Activated naive CD4-positive, alpha-beta T cell treated with anti-CD3 and anti-CD28 coated beads, Interleukin-2, amount 50 U/mL, for 72 hours (primary cell): ENCODE measurements around the gene AQP9. TPM values are rescaled to one million over a fixed set of nuclear protein-coding genes. Genes with fewer than 3 reads are reported as not detected.
"Not testable (repeated sequence)": the region's sequence is repeated elsewhere in the genome, so short reads cannot be mapped to it uniquely, and the experiment has no call there.

Experiments
- ATAC-seq, 2 donors: fragments of 150-1000 bp; cut with Tn5 transposase; 2 replicates each; pipeline ENCODE4 v1.10.0; 2021; ENCODE audit warnings: mild to moderate bottlenecking in 2 of 2, moderate library complexity in 2 of 2
- DNase-seq, 2 donors: peaks; one replicate each; pipeline ENCODE4 v3.0.0; 2021 to 2022; ENCODE audit warnings: low spot score in 2 of 2
- H3K27ac Mint-ChIP-seq, 2 donors: one replicate each; pipeline ENCODE4 v1.8.0; 2022; ENCODE audit warnings: mild to moderate bottlenecking in 2 of 2, mixed read lengths in 2 of 2
- H3K36me3 Mint-ChIP-seq, 2 donors: one replicate each; pipeline ENCODE4 v1.8.0; 2022; ENCODE audit warnings: mixed read lengths in 2 of 2
- H3K9me3 Mint-ChIP-seq, 2 donors: one replicate each; pipeline ENCODE4 v1.8.0; 2022; ENCODE audit warnings: mixed read lengths in 2 of 2
- total RNA-seq, 2 donors: library from RNA; stranded (reverse); gene quantifications; one replicate each; pipeline ENCODE4 v1.2.3, GENCODE V29; 2022

Gene AQP9
- total RNA-seq, 2 donors from 2014 or later, result not detected

DNA sequence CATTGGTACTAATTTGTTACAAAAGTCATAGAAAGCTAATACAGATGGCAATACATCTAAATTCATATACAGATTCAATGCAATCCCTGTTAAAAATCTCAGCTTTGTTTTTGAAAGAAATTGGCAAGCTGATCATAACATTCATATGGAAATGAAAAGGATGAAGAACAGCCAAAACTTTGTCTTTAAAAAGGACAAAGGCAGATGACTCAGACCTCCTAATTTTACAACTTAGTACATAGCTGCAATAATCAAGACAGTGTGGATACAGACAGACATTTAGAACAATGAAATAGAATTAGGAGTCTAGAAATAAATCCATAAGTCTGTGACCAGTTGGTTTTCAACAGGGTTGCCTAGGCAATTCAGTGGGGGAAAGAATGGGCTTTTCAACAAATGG, 63.3 kb downstream of the AQP9 start:
- no peak for DNase-seq
- ATAC-seq, result no peak
- H3K36me3 Mint-ChIP-seq, result no peaks in the 10 kb centered on the region
- no peaks in the 10 kb centered on the region for H3K9me3 Mint-ChIP-seq
- no peak overlapping the region for H3K27ac Mint-ChIP-seq

DNA sequence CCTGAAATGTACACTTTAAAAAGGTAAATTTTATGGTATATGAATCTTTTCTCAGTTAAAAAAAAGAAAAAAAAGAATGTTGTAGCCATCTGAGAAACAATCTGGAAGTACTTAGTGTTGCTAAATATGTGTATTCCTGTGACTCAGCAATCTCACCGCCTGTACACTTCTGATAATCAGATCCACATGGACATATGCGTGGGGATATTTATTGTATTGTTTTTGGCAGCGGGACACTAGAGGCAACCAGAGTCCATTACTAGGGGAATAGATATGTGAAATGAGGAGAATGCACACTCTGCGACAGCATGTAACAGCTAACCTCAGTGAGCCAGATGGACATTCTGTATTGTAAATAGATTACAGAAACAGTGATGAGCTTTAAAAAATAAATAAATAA, 65.4 kb downstream of the AQP9 start:
- ATAC-seq, result no peak
- no peak for DNase-seq
- Mint-ChIP-seq H3K9me3 (no peaks in the 10 kb centered on the region), H3K27ac (no peak overlapping the region), H3K36me3 (no peaks in the 10 kb centered on the region)

DNA sequence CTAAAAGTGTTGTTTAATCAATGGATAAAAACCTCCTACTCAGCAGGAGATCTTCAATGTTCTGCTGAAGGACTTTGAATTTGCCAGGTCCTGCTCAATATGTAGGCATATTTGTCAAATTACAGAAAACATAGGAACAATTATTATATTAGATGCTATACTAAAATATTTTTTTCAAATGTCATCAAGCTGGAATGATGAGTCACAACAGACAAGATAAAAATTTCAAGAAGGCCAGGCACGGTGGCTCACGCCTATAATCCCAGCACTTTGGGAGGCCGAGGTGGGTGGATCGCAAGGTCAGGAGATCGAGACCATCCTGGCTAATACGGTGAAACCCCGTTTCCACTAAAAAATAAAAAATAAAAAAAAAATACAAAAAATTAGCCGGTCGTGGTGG, 68.0 kb downstream of the AQP9 start:
- no peaks in the 10 kb centered on the region for H3K9me3 Mint-ChIP-seq
- DNase-seq, result no peak
- no peaks in the 10 kb centered on the region for H3K36me3 Mint-ChIP-seq
- ATAC-seq, result no peak
- no peak overlapping the region for H3K27ac Mint-ChIP-seq

DNA sequence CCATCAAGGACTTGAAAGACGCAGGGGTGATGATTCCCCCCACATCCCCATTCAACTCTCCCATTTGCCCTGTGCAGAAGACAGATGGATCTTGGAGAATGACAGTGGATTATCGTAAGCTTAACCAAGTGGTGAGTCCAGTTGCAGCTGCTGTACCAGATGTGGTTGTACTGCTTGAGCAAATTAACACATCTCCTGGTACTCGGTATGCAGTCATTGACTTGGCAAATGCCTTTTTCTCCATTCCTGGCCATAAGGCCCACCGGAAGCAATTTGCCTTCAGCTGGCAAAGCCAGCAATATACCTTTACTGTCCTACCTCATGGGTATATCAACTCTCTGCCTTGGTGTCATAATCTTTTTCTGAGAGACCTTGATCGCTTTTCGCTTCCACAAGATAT, 70.0 kb downstream of the AQP9 start:
- not testable (repeated sequence) for H3K27ac Mint-ChIP-seq, H3K9me3 Mint-ChIP-seq, ATAC-seq, H3K36me3 Mint-ChIP-seq, DNase-seq

DNA sequence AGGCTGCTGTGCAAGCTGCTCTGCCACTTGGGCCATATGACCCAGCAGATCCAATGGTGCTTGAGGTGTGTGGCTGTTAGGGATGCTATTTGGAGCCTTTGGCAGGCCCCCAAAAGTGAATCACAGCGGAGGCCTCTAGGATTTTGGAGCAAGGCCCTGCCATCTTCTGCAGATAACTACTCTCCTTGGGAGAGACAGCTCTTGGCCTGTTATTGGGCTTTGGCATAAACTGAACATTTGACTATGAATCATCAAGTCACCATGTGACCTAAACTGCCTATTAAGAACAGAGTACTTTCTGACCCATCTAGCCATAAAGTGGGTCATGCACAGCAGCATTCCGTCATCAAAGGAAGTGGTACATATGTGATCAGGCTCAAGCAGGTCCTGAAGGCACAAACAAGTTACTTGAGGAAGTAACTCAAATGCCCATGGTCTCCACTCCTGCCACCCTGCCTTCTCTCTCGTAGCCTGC, 70.9 kb downstream of the AQP9 start:
- not testable (repeated sequence) for H3K9me3 Mint-ChIP-seq, DNase-seq, H3K27ac Mint-ChIP-seq, H3K36me3 Mint-ChIP-seq, ATAC-seq

DNA sequence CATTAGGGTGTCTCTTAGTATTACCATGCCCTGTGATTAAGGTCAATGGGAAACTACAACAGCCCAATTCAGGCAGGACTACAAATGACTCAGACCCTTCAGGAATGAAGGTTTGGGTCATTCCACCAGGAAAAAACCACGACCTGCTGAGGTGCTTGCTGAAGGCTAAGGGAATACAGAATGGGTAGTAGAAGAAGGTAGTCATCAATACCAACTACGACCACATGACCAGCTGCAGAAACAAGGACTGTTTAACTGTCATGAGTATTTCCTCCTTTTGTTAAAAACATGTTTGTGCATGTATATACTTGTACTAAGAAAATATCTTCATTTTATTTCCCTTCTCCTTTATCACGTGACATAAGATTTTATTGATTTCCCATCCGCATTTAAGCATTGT, 71.8 kb downstream of the AQP9 start:
- DNase-seq, ATAC-seq: not testable (repeated sequence)

DNA sequence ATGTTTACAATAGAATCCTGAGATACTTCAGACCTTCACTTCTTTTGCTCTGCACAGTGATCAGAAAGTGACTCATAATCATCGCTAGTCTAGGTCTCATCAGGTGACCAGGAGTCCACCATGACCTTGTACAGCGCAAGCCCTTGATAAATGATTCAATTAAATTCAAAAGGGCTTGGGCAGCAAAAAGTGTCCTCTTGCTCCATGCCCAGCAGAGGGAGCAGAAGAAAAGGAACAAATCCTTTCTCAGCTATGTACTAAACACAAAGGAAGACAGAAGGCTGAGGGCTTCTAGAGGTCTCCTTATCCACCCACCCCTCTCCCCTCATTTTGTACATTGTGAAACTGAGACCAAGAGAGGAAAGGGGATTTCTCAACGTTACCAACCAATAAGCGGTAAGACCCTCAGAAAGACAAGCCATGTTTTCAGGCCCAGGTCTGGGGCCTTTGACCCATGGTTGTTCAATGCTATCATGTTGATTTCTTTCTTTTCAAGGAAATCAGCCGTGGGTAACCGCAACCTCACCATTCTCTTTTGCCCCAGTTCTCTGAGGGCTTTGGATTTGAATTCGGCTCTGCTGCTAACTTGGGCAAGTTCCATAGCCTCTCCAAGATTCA, 74.8 kb downstream of the AQP9 start:
- DNase-seq, result no peak

More for the DNA sequence above, 71.8 kb downstream of the AQP9 start:
- H3K27ac Mint-ChIP-seq, H3K9me3 Mint-ChIP-seq, H3K36me3 Mint-ChIP-seq: not testable (repeated sequence)

DNA sequence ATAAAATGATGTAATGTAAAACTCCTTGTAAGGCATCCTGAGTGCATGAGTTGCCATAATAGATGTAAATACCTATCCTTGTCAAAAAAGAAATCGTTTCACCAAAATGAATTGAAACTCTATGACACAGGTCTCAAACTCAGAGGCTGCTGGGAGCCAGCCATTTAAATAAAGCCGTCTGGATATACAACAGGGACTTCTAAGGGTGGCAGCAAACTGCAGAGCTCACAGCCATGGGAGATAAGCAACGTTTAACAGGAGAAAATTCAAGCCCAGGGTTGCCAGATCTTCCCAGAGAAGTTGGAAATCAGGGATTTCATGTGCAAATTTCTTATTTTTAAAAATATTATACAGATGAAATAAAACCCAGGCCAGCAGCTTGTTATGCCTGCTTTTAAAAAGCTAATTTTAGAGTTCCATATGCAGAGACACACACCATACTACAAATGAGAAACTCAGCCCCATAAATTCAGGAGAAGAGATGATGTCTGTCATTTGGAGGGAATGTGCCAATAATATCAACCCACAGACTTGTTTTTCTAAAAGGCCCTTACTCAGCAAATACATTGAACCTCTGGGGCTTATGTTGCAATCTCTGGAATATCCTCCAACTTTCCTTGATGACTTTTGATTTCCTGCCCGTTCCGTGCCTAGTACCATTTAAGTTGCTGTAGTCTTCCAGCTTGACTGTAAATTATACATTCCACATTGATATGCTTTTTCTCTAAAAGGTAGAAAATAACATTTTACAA, 75.6 kb downstream of the AQP9 start:
- DNase-seq (no peak), ATAC-seq (no peak)
- H3K27ac Mint-ChIP-seq, result no peak overlapping the region
- no peaks in the 10 kb centered on the region for H3K9me3 Mint-ChIP-seq
- H3K36me3 Mint-ChIP-seq, result no peaks in the 10 kb centered on the region

More for the DNA sequence above, 74.8 kb downstream of the AQP9 start:
- Mint-ChIP-seq H3K27ac (no peak overlapping the region), H3K36me3 (no peaks in the 10 kb centered on the region), H3K9me3 (no peaks in the 10 kb centered on the region)
- ATAC-seq, result no peak

DNA sequence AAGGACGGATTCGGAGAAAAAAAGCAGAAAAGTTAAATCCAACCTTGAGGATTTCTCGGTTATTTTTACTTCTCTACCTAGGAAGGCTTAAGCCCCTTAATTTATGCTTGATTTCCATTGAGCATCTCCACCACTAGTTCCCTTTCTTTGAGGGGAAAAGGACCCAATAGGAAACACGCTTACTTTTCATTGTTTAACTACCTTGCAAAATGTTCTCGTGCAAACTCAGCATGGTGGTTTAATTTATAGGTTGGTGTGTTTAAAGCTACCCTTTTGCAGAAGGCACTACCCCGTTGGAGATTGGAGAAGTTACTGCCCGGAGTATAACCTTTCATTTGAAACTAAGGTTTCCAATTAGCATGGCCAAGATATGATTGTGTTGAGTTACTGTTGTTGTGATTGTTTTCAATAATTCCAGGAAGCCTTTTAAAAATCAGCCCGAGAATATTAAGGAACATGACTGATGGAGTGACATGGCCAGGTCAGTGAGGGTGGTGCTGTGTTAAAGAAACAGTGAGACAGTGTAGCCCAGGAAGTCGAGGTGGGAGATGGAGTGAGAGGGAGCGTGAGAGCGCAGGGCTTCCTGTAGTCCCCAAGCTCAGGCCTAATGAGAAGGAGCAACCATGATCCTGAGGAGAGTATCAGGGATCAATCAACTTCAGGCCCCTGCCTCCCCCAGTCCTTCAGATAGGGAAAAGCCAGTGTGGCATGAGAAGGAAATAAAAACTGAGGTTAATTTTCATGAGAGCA, 76.6 kb downstream of the AQP9 start:
- DNase-seq (no peak), ATAC-seq (no peak)
- H3K9me3 Mint-ChIP-seq, result no peaks in the 10 kb centered on the region
- H3K36me3 Mint-ChIP-seq, result no peaks in the 10 kb centered on the region
- H3K27ac Mint-ChIP-seq, result no peak overlapping the region

DNA sequence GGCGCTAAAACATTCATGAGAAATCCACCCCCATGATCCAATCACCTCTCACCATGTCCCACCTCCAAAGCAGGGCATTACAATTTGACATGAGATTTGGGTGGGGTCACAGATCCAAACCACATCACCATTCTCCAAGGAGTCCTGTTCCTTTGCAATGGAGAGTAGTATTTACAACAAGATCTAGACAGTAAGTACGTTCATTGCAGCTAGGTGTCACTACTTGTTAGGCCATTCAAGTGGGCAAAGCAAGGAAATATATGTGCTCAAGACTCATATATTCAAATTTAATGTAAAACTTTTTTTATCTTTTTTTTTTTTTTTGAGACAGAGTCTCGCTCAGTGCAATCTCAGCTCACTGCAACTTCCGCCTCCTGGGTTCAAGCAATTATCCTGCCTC, 79.3 kb downstream of the AQP9 start:
- DNase-seq, result no peak

DNA sequence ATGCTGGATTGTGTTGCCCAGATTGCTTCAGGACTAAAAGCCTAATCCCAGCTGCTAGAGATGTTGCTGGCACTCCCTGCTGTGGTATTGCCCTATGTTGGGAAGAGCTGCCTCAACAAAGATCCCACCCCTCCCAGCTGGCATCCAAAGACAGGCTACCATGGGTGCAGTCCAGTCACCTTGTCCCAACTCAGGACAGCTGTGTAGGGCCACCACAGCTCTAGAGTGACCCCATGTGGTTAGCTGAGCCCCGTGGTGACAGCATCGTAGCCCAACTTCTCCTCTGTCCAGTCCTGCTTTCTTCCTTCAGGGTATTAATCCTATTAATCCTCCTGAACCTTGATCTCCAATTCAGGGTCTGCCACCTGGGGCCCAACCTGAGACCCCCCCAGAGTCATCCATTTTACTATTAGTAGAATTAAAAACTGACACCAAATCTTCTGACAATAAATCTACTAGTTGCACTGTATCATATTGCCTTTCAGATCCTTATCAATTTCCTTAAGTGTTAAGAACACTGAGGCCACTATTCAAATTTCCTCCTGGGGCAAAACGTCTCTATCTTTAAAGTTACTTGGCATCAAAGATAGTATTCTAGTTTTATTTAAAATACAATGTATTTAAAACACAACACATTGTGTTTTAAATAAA, 83.5 kb downstream of the AQP9 start:
- no peak for DNase-seq
- Mint-ChIP-seq H3K9me3 (peaks cover 0 to 4% of the 10 kb centered on the region in 2 donors), H3K27ac (no peak overlapping the region), H3K36me3 (no peaks in the 10 kb centered on the region)
- no peak for ATAC-seq

More for the DNA sequence above, 79.3 kb downstream of the AQP9 start:
- Mint-ChIP-seq H3K36me3 (no peaks in the 10 kb centered on the region), H3K27ac (no peak overlapping the region), H3K9me3 (peaks cover 0 to 4% of the 10 kb centered on the region in 2 donors)
- no peak for ATAC-seq

DNA sequence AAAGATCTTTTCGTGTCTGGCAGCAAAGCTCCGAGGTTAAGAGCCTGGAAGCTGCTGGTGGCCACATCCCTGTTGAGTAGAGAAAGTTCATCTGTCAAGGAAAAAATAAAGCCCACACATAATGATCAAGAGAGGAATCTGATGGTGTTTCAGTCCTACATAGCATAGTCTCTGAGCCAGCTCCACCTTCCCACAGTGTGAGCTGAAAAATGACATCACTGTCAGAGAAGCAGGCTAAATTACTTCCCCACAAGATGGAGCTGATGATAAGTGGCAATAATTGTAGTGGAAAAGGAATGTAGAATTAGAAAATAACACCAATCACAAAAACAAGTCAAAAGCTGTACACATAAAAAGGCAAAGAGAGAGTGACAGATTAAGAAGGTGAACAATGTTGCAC, 84.5 kb downstream of the AQP9 start:
- no peak for ATAC-seq
- no peaks in the 10 kb centered on the region for H3K36me3 Mint-ChIP-seq
- no peak overlapping the region for H3K27ac Mint-ChIP-seq
- peaks cover 0 to 4% of the 10 kb centered on the region in 2 donors for H3K9me3 Mint-ChIP-seq
- DNase-seq, result no peak

DNA sequence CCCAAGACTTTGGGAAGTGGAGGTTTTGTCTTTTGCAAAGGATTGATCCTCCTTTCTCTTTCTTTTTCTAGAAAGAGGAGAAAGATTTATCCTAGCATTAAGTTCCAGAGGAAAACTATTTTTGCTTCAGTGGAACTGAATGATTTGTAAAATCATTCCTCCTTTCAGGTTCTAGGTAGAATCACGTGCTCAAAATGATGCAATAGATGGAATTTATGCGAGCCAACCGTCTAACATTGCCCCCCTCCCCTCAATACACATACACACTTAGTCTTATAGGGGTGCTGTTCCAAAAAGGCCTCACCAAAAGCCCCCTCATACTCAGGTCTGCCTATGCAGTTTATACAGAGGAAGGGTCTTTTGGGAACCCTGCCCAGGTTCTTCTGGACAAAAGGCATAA, 85.3 kb downstream of the AQP9 start:
- Mint-ChIP-seq H3K36me3 (no peaks in the 10 kb centered on the region), H3K27ac (no peak overlapping the region), H3K9me3 (peaks cover 0 to 4% of the 10 kb centered on the region in 2 donors)
- ATAC-seq, result no peak
- DNase-seq, result no peak

DNA sequence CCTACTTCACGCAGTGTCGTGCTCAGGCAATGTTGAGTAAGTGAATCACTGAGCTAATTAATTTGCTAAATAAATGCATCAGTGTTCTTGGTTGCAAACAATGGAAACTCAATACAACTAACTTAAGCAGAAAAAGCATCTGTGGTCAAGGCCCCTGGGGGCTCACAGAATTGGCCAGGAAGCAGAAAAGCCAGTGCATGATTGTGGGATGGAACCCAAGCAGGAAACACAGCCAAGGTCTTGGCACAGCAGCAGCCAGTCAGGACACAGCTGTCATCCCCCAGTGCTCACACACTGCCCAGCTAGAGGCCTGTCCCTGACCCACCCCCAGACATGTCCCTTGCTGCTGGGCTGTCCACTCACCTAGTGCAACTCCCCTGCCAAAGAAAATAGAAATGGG, 85.9 kb downstream of the AQP9 start:
- H3K9me3 Mint-ChIP-seq, result peaks cover 0 to 4% of the 10 kb centered on the region in 2 donors
- no peak for DNase-seq
- H3K27ac Mint-ChIP-seq, result no peak overlapping the region
- ATAC-seq, result no peak
- H3K36me3 Mint-ChIP-seq, result no peaks in the 10 kb centered on the region

DNA sequence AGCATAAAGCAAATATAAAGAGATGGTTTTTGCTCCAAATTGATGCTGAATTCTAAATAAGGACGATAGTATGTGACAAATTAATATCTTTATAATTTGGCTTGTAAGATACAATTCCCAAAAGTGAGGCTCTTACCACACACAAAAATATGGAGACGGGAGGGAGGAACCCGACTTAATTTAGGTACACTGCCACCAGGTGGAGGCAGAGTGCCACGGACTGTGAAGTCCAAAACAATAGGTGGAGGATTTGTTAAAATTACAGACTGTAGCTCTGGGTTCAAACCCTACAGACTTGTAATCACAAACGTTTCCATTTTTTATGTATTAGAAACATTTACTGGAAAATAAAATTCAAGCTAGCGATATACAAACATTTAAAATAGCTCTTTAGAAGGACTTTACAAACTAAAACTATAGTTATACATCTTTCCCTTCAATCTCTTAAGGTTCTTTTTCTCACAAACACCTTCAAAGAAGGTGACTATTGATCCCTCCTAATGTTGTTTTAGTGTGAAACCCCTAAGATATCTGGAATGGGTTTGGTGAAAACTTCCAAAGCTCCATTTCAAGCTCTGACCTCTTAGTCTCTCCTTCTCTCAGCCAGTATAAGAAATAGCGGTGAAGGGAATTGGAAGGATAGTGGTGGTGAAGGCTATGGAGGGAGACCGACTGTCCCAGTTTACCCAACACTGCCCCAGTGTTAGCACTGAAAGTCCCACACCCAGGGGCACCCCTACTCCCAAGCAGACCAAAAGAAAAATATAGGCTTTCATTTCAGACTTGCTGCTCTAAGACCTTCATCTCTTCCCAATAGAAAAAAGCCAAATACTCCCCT, 89.7 kb downstream of the AQP9 start:
- ATAC-seq (peak; percentile 58 to 62), DNase-seq (peak in 1 of 2 donors; percentile 70)
- Mint-ChIP-seq H3K9me3 (no peaks in the 10 kb centered on the region), H3K27ac (no peak overlapping the region), H3K36me3 (no peaks in the 10 kb centered on the region)

DNA sequence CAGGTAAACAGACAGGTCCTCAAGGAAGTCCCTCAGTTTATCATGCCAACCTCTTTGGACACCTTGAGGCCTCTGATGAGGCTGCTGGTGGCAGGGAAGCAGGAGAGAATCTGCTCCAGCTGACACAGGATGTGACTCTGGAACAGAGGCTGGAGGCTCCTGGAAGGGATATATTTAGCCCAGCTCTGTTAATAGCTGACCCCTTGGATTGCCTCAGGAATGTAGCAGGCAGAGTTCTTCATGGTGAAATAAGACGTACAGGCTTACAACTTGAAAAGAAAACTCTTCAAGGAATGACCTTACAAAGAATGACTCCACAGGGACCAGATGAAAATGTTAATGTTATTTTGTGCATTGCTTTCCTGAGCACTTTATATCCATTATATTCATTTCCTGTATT, 90.5 kb downstream of the AQP9 start:
- no peaks in the 10 kb centered on the region for H3K36me3 Mint-ChIP-seq
- no peak overlapping the region for H3K27ac Mint-ChIP-seq
- ATAC-seq (no peak), DNase-seq (no peak)
- no peaks in the 10 kb centered on the region for H3K9me3 Mint-ChIP-seq
